Duodenal mucosa (tissue), 2 donors: ENCODE results near the gene RAB30.

ENCODE experiments used
- H3K27ac ChIP-seq: one replicate; pipeline ENCODE4 v1.7.0; 2013; ENCODE audit warnings: low read depth, low read length
- H3K27me3 ChIP-seq, 2 donors: one replicate each; pipeline ENCODE4 v1.7.0; 2013; ENCODE audit warnings: low read length in 2 of 2, control low read depth in 1 of 2; ENCODE audit not compliant: insufficient read depth in 2 of 2, control insufficient read depth in 1 of 2
- H3K36me3 ChIP-seq, 2 donors: one replicate each; pipeline ENCODE4 v1.7.0; 2013; ENCODE audit warnings: low read length in 2 of 2, control low read depth in 1 of 2; ENCODE audit not compliant: insufficient read depth in 2 of 2, control insufficient read depth in 1 of 2
- H3K4me1 ChIP-seq, 2 donors: one replicate each; pipeline ENCODE4 v1.7.0; 2013; ENCODE audit warnings: low read length in 2 of 2, control low read depth in 1 of 2; ENCODE audit not compliant: insufficient read depth in 2 of 2, control insufficient read depth in 1 of 2
- H3K4me3 ChIP-seq, 2 donors: one replicate each; pipeline ENCODE4 v1.7.0; 2013; ENCODE audit warnings: low read length in 2 of 2, low read depth in 1 of 2
- H3K9ac ChIP-seq, 2 donors: one replicate each; pipeline ENCODE4 v1.7.0; 2013; ENCODE audit warnings: low read length in 2 of 2, low read depth in 1 of 2
- H3K9me3 ChIP-seq, 2 donors: one replicate each; pipeline ENCODE4 v1.7.0; 2013; ENCODE audit warnings: low read length in 2 of 2, control low read depth in 1 of 2; ENCODE audit not compliant: control insufficient read depth in 1 of 2

The RAB30 gene

GRCh38 chr11:83002522-83002921 is 69.2 kb downstream of the RAB30 start:
- no peaks in the 10 kb centered on the region for H3K9me3 ChIP-seq

DNA sequence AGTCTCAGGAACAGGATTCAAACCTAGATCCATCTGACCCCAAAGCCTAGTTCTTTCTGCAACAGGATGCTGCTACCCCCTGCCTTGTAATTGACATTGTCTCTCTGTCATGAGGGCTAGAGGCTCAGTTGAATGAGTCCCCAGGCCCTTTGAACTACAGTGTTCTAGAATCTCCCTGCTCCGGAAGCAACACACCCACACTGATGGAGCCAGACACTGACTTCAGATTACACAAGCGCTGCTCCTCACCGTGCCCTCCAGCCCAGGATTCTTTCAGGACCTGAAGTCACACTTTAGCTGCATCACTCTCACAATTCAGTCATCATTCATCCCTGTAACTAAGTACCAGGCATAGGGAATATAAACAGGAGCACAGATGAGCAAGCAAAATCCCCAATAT is 69.6 kb downstream of the RAB30 start:
- no peaks in the 10 kb centered on the region for H3K27me3 ChIP-seq
- H3K27ac ChIP-seq = no peak overlapping the region
- no peaks in the 10 kb centered on the region for H3K9me3 ChIP-seq
- H3K36me3 ChIP-seq = no peaks in the 10 kb centered on the region
- H3K4me1 ChIP-seq = peaks cover 15 to 25% of the 10 kb centered on the region in 2 donors
- no peak overlapping the region for H3K4me3 ChIP-seq
- no peak overlapping the region for H3K9ac ChIP-seq

More at GRCh38 chr11:83002522-83002921, 69.2 kb downstream of the RAB30 start:
- Histone ChIP-seq H3K36me3 (no peaks in the 10 kb centered on the region), H3K4me1 (peaks cover 18 to 26% of the 10 kb centered on the region in 2 donors), H3K4me3 (no peak overlapping the region), H3K27me3 (no peaks in the 10 kb centered on the region), H3K27ac (no peak overlapping the region), H3K9ac (no peak overlapping the region)

DNA sequence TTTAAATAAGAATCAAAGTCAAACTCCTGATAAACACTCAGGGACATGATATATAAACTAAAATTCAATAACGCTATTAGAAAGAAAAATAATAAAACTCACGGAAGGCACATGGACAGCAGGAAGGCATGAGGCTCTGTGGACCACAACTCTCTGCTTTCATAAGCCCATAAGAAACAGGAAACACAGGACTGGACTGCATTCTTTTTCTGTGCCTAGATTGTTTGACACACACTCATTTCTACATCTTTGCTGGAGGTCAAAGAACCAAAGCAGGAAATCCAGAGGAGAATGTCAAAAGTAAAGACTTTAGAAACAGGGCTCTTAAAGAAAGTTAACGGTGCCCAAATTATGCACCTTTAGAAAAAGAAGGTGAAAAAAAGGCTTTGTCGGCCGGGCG is 71.3 kb downstream of the RAB30 start:
- Histone ChIP-seq H3K4me3 (no peak overlapping the region), H3K36me3 (no peaks in the 10 kb centered on the region), H3K9me3 (no peaks in the 10 kb centered on the region), H3K9ac (no peak overlapping the region), H3K27ac (no peak overlapping the region), H3K27me3 (no peaks in the 10 kb centered on the region), H3K4me1 (peaks cover 17 to 33% of the 10 kb centered on the region in 2 donors)

DNA sequence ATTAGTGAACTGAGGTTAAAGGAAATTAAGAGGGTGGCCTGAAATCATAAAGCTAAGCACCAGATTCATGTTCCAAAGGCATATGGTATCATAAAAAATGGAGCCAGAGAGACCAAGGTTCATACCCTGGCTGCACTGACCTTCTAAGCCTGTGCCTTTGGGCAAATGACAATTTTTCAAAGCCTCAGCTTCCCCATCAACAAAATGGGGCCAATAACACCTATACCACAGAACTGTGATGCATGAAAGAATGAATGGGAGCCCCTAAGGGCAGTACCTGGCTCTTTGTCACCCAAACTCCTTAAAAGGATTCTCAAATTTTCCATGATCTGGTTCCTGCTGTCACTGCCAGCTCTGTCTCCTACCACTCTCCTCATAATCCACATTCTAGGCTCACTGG is 72.5 kb downstream of the RAB30 start:
- Histone ChIP-seq H3K9me3 (no peaks in the 10 kb centered on the region), H3K4me1 (peaks cover 21 to 30% of the 10 kb centered on the region in 2 donors)

DNA sequence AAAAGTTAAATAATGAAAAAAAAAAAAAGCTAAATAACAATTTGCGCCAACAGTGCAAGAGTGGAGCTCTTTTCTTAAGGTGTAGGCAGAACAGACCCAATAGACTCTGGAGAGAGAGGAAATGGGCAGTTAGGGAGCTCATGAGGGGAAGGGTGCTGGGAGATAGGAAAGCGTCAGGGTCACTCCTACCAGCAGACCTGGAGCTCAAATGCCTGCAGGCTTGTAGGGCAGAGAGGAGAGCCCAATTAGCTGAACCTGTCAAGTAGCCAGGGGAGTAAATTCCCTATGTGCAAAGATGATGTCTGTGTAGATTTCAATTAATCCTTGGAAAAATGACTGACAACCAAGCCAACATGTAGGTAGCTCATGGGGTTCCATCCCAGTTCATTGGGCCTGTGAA is 73.0 kb downstream of the RAB30 start:
- Histone ChIP-seq H3K9me3 (no peaks in the 10 kb centered on the region), H3K27me3 (no peaks in the 10 kb centered on the region), H3K36me3 (no peaks in the 10 kb centered on the region), H3K4me1 (peaks cover 22 to 31% of the 10 kb centered on the region in 2 donors), H3K27ac (no peak overlapping the region), H3K4me3 (no peak overlapping the region), H3K9ac (no peak overlapping the region)

More for the DNA sequence above, 72.5 kb downstream of the RAB30 start:
- Histone ChIP-seq H3K36me3 (no peaks in the 10 kb centered on the region), H3K4me3 (no peak overlapping the region), H3K27me3 (no peaks in the 10 kb centered on the region), H3K9ac (no peak overlapping the region), H3K27ac (no peak overlapping the region)

DNA sequence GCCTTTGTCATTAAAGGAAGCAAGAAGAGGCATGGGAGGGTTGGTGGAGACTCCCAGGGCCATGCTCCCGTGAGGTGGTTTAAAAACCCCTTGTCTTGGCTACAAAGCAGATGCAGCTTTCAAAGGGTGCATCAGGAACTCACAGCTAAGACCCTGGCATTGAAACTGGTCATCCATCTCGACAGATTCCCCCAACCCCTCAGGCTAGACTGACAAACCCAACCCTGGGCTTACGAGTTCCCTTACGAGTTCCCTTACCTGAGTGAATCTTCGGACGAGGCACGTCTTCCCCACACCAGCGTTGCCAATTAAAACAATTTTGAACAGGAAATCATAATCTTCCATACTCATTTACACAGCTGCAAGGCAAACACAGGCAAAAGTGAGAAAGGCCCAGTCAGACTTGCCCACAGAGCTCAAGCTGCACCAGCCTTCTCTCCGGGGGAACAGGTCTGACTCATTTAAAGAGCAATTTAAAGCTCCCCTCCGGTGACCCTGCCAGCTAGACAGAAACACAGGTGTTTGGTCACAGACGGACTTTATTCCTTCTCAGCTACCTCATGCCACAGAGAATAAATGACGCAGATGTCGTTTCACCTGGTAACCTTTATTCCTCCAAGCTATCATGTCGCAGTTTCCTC is 74.6 kb downstream of the RAB30 start:
- no peaks in the 10 kb centered on the region for H3K27me3 ChIP-seq
- peak overlapping the region; percentile 34 for H3K27ac ChIP-seq
- H3K4me1 ChIP-seq = peaks cover 22 to 31% of the 10 kb centered on the region in 2 donors
- H3K9me3 ChIP-seq = no peaks in the 10 kb centered on the region
- H3K36me3 ChIP-seq = peaks cover 0 to 3% of the 10 kb centered on the region in 2 donors
- peak overlapping the region; percentile 58 to 70 for H3K9ac ChIP-seq
- H3K4me3 ChIP-seq = peak overlapping the region; percentile 51 to 54

DNA sequence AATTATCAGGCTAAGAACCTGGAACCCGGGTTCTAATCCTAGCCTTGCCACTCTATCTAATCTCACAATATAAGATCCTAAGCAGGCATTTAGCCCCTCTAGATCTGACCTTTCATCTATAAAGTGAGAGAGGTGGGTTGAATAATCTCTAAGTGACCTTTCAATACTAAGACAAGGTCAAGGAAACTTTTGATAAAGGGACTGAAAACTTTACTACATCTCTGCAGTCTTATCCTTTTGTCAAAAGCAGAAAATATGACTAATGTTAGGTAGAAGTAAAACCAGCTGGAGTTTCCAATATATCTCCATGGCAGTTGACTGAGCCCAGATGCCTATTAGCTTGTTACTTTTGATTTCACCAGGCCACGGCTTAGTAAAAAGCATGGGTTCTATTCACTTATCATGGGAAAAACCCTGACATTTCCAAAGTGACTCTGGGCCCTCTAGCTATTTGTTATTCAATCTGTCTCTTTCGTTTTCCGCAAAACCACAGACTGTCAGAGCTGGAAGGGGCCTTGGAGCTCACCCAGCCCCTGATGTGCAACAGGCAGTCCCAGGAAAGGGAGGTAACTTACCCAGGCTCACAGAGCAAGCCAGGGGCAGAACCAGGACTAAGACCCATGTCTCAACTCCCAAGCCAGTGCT is 75.8 kb downstream of the RAB30 start:
- peak overlapping the region; percentile 51 to 54 for H3K4me3 ChIP-seq
- H3K27me3 ChIP-seq = no peaks in the 10 kb centered on the region
- H3K4me1 ChIP-seq = peaks cover 22 to 31% of the 10 kb centered on the region in 2 donors
- no peaks in the 10 kb centered on the region for H3K9me3 ChIP-seq
- peaks cover 0 to 3% of the 10 kb centered on the region in 2 donors for H3K36me3 ChIP-seq
- H3K9ac ChIP-seq = peak overlapping the region; percentile 8 to 70
- H3K27ac ChIP-seq = no peak overlapping the region

DNA sequence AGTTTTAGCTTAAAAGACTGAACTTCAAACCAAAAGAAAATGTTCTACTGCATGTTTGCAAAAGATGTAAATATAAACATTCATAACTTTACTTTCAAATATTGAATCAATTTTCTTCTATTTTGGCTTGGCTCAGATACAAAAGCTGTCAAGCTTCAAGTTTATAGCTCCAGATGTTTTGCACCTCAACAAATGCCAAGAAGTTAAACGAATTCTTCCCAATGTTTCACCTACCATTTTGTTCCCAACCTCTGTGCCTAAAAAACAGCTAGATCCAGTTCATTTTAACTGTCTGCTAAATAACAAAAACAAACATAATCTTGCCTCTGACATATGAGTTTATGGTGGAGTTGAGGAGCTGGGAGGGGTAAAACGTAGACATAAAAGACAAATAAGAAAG is 76.5 kb downstream of the RAB30 start:
- H3K4me3 ChIP-seq = peak overlapping the region; percentile 51 to 54
- no peaks in the 10 kb centered on the region for H3K9me3 ChIP-seq
- H3K36me3 ChIP-seq = peaks cover 0 to 3% of the 10 kb centered on the region in 2 donors
- H3K9ac ChIP-seq = no peak overlapping the region
- no peak overlapping the region for H3K27ac ChIP-seq
- H3K4me1 ChIP-seq = peaks cover 22 to 31% of the 10 kb centered on the region in 2 donors
- no peaks in the 10 kb centered on the region for H3K27me3 ChIP-seq

GRCh38 chr11:82994604-82995230 is 77.0 kb downstream of the RAB30 start:
- Histone ChIP-seq H3K27me3 (no peaks in the 10 kb centered on the region), H3K9me3 (no peaks in the 10 kb centered on the region), H3K9ac (no peak overlapping the region), H3K36me3 (peaks cover 0 to 3% of the 10 kb centered on the region in 2 donors), H3K4me1 (peaks cover 22 to 31% of the 10 kb centered on the region in 2 donors), H3K27ac (no peak overlapping the region), H3K4me3 (peak overlapping the region; percentile 7 to 17)

DNA sequence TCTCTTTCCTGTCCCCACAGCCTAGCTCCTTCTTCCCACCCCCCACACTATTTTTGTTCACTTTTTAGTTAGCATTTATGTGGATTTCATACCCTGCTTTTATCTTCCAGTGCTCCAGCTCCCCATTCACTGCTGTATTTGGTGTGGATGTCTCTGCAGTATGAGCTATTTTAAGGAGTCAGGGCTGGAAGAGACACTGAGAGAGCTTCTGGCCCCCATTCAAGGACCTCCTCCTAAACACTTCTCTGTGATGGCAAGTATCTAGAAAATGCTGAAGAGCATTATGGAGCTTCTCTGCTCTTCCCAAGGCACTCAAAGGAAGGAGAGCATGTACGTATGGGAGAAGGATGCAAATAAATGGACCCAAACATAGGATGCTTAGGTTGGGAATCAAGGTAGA is 79.5 kb downstream of the RAB30 start:
- Histone ChIP-seq H3K9me3 (no peaks in the 10 kb centered on the region), H3K27me3 (no peaks in the 10 kb centered on the region), H3K36me3 (peaks cover 0 to 7% of the 10 kb centered on the region in 2 donors), H3K4me1 (peaks cover 9 to 30% of the 10 kb centered on the region in 2 donors), H3K9ac (no peak overlapping the region), H3K27ac (no peak overlapping the region), H3K4me3 (no peak overlapping the region)
